HCT116 (cell line): ENCODE measurements around the gene NSUN7. TPM values are rescaled to one million over a fixed set of nuclear protein-coding genes. Genes with fewer than 3 reads are reported as not detected.

ENCODE experiments used
- ATAC-seq: fragments of 200-7000 bp; cut with Tn5 transposase; 2 replicates; pipeline ENCODE4 v1.9.1; 2020; ENCODE audit warnings: mild to moderate bottlenecking, moderate library complexity
- BruUV-seq: library from RNA; stranded (reverse); fragments of 400-500 nt; replicated peaks from 2 replicates; lab custom pipeline; 2021; lab: Mats Ljungman, UMichigan
- CTCF ChIA-PET: fragments of 300-600 bp; sonication (Branson Sonifier 250); formaldehyde crosslinking; loops from one replicate; lab custom pipeline; 2021; ENCODE audit warnings: antibody characterized with exemption; lab: Charles Lee
- POLR2A ChIA-PET: fragments of 300-600, 350-600 bp; sonication (Branson Sonifier 250); formaldehyde crosslinking; loops from one replicate; lab custom pipeline; 2021; ENCODE audit warnings: antibody characterized with exemption; lab: Charles Lee
- RAD21 ChIA-PET, 2 experiments: fragments of 300-600 bp; sonication (Branson Sonifier 250); formaldehyde crosslinking; loops; one replicate each; lab custom pipeline; 2023; ENCODE audit warnings: low total read pairs in 2 of 2; ENCODE audit not compliant: uncharacterized antibody in 2 of 2, unreplicated experiment in 2 of 2, low non-redundant PET in 1 of 2; lab: Charles Lee
- DNase-seq: peaks from one replicate; pipeline ENCODE4 v3.0.0-alpha.2; 2010; ENCODE audit warnings: low read depth, low spot score
- H2AFZ ChIP-seq: fragments of 200-600 bp; shearing (Covaris generic), sonication (generic); 2 replicates; pipeline ENCODE4 v1.6.1; 2017; ENCODE audit warnings: low read depth, mixed run types, mixed read lengths, antibody characterized with exemption, low read length; ENCODE audit not compliant: poor library complexity, severe bottlenecking
- H3K27ac ChIP-seq: 2 replicates; pipeline ENCODE4 v1.5.1; 2012; ENCODE audit warnings: low read depth, low read length
- H3K27me3 ChIP-seq: fragments of 200-600 bp; sonication (generic); 2 replicates; pipeline ENCODE4 v1.6.1; 2016; ENCODE audit warnings: mixed run types, low read length, mixed read lengths; ENCODE audit not compliant: insufficient read depth
- H3K36me3 ChIP-seq, 2 experiments: fragments of 200-500 bp in 1 of 2; fragments of 200-600 bp in 1 of 2; sonication (Bioruptor generic) in 1 of 2; sonication (generic) in 1 of 2; 2 replicates each; pipeline versions ENCODE4 v1.5.1 to v1.6.1; 2014 to 2016; ENCODE audit warnings: low read length in 2 of 2, inconsistent platforms in 1 of 2, mixed read lengths in 1 of 2, mixed run types in 1 of 2; ENCODE audit not compliant: insufficient read depth in 2 of 2, control insufficient read depth in 1 of 2
- H3K4me1 ChIP-seq, 2 experiments: fragments of 200-600 bp in 1 of 2; sonication (generic) in 1 of 2; 2 replicates each; pipeline versions ENCODE4 v1.5.1 to v1.6.1; 2012 to 2017; ENCODE audit warnings: low read length in 2 of 2, inconsistent platforms in 1 of 2, mild to moderate bottlenecking in 1 of 2, mixed read lengths in 1 of 2, mixed run types in 1 of 2, moderate library complexity in 1 of 2; ENCODE audit not compliant: insufficient read depth in 2 of 2, control insufficient read depth in 1 of 2
- H3K4me2 ChIP-seq: fragments of 200-600 bp; sonication (generic); 2 replicates; pipeline ENCODE4 v1.6.1; 2017; ENCODE audit warnings: mixed run types, low read length, mixed read lengths
- H3K4me3 ChIP-seq, 2 experiments: fragments of 200-600 bp in 1 of 2; sonication (generic) in 1 of 2; replicated peaks in 1 of 2; 2 replicates each; pipeline ENCODE4 v1.5.1; 2011 to 2016; ENCODE audit warnings: low read length in 2 of 2, control low read depth in 1 of 2, low read depth in 1 of 2, mild to moderate bottlenecking in 1 of 2, mixed read lengths in 1 of 2, mixed run types in 1 of 2
- H3K79me2 ChIP-seq: fragments of 200-600 bp; sonication (generic); 2 replicates; pipeline ENCODE4 v1.6.1; 2017; ENCODE audit warnings: mild to moderate bottlenecking, mixed run types, low read length, moderate library complexity, mixed read lengths; ENCODE audit not compliant: insufficient read depth
- H3K9ac ChIP-seq: fragments of 200-600 bp; sonication (generic); 2 replicates; pipeline ENCODE4 v1.6.1; 2016; ENCODE audit warnings: low read length, mixed read lengths
- H3K9me2 ChIP-seq: fragments of 200-600 bp; sonication (generic), shearing (Covaris generic); 2 replicates; pipeline ENCODE4 v1.6.1; 2017; ENCODE audit warnings: mixed run types, mild to moderate bottlenecking, moderate library complexity; ENCODE audit not compliant: insufficient read depth
- H3K9me3 ChIP-seq, 2 experiments: fragments of 200-500 bp in 1 of 2; fragments of 200-600 bp in 1 of 2; sonication (Bioruptor generic) in 1 of 2; sonication (generic) in 1 of 2; 2 replicates each; pipeline ENCODE4 v1.6.1; 2014 to 2017; ENCODE audit warnings: low read length in 2 of 2, mixed read lengths in 2 of 2, inconsistent platforms in 1 of 2, low read depth in 1 of 2, mild to moderate bottlenecking in 1 of 2, mixed run types in 1 of 2, moderate library complexity in 1 of 2; ENCODE audit not compliant: control insufficient read depth in 1 of 2, insufficient read depth in 1 of 2
- H4K20me1 ChIP-seq: fragments of 200-600 bp; sonication (generic), shearing (Covaris generic); 2 replicates; pipeline ENCODE4 v1.6.1; 2017; ENCODE audit warnings: mixed run types, mild to moderate bottlenecking, moderate library complexity; ENCODE audit not compliant: insufficient read depth
- CEBPB ChIP-seq: IDR thresholded peaks from 2 replicates; pipeline ENCODE4 v1.6.1; 2012; ENCODE audit warnings: low read depth
- EGR1 ChIP-seq: IDR thresholded peaks from 2 replicates; pipeline ENCODE4 v1.6.1; 2012; ENCODE audit warnings: low read depth
- ELF1 ChIP-seq: IDR thresholded peaks from 2 replicates; pipeline ENCODE4 v1.6.1; 2012; ENCODE audit warnings: low read depth, borderline replicate concordance
- EZH2 ChIP-seq: fragments of 200-600 bp; sonication (generic); IDR thresholded peaks from 2 replicates; pipeline ENCODE4 v1.6.1; 2017; ENCODE audit warnings: antibody characterized with exemption, mixed run types
- EZH2phosphoT487 ChIP-seq: fragments of 200-600 bp; IDR thresholded peaks from 2 replicates; pipeline ENCODE4 v1.6.1; 2018; ENCODE audit warnings: antibody characterized with exemption, borderline replicate concordance
- FOSL1 ChIP-seq: IDR thresholded peaks from 2 replicates; pipeline ENCODE4 v1.6.1; 2012; ENCODE audit warnings: low read depth
- POLR2A ChIP-seq: IDR thresholded peaks from 2 replicates; pipeline ENCODE4 v1.7.0; 2011; ENCODE audit warnings: borderline replicate concordance; ENCODE audit not compliant: insufficient read depth, insufficient read length; ENCODE audit errors: extremely low read depth
- POLR2AphosphoS5 ChIP-seq: IDR thresholded peaks from 2 replicates; pipeline ENCODE4 v1.6.1; 2011; ENCODE audit warnings: mild to moderate bottlenecking, low read depth, low read length, moderate library complexity
- SRF ChIP-seq: IDR thresholded peaks from 2 replicates; pipeline ENCODE4 v1.6.1; 2012; ENCODE audit warnings: low read depth
- TCF7L2 ChIP-seq: IDR thresholded peaks from 2 replicates; pipeline ENCODE4 v1.7.0; 2011; ENCODE audit warnings: borderline replicate concordance, inconsistent platforms; ENCODE audit not compliant: insufficient read depth, insufficient read length; ENCODE audit errors: extremely low read depth
- YY1 ChIP-seq: IDR thresholded peaks from 2 replicates; pipeline ENCODE4 v1.6.1; 2011; ENCODE audit warnings: low read length, low read depth, moderate library complexity, mild to moderate bottlenecking; ENCODE audit not compliant: insufficient replicate concordance; ENCODE audit errors: extremely low read depth
- ZFX ChIP-seq: fragments of 450-650 bp; IDR thresholded peaks from 2 replicates; pipeline ENCODE4 v1.6.1; 2017
- intact Hi-C: fragments of 100-400 bp; cut with micrococcal nuclease; formaldehyde crosslinking; loops from 2 replicates; pipeline ENCODE4 v1.10.0; 2022
- total RNA-seq: library from RNA; stranded (reverse); gene quantifications from one replicate; pipeline ENCODE4 v1.2.1, GENCODE V29; 2021; ENCODE audit not compliant: unreplicated experiment
- TF ChIP-seq, protein P1 (sequence below): IDR thresholded peaks from 2 replicates; pipeline ENCODE4 v1.6.1; 2012
- TF ChIP-seq, protein P2 (sequence below): IDR thresholded peaks from 2 replicates; pipeline ENCODE4 v1.6.1; 2012
- TF ChIP-seq, protein P3 (sequence below), 3 experiments: fragments of 200-600 bp in 1 of 3; sonication (generic) in 1 of 3; IDR thresholded peaks in 2 of 3; conservative IDR thresholded peaks in 1 of 3; 2 replicates each; pipeline ENCODE4 v1.5.1; 2012 to 2017; ENCODE audit warnings: low read depth in 2 of 3, low read length in 2 of 3, antibody characterized with exemption in 1 of 3, borderline replicate concordance in 1 of 3, control low read depth in 1 of 3, mild to moderate bottlenecking in 1 of 3, mixed read lengths in 1 of 3, mixed run types in 1 of 3, moderate library complexity in 1 of 3; ENCODE audit not compliant: insufficient read depth in 1 of 3

The NSUN7 gene
- total RNA-seq, 1 experiment from 2014 or later = 0.07 TPM

DNA sequence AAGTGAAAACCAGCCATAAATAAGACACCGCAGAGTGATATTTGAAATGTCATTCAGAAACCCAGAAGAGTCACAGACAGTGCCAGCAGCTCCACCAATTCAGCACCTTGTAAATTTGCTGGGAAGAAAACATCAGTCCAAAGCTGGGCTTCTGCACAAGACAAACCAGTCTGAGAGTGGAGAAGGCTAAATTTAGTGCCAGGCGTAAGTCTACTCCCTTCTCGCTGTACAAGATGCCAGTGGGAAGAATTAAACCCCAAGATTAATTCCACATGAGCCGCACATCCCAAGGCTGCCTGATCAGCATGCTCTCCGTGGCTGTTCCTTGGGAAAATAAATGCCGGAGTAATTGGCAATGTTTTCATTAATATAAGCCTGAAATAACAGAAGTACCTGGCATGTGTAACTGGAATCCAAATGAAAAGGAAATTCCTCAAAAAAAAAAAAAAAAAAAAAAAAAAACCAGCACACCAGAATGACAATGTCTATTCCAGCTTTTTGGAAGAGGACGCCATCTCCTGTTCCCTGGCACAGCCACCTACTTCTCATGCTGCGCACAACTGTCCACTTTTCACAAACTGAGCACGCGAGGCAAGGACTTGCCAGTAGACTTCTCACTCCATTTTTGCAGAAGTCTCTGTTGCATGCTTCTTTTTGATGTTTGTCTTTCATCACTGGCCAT, 95.5 kb downstream of the NSUN7 start:
- ChIA-PET POLR2A (no interaction called here), CTCF (no interaction called here), RAD21 (no interaction called here)
- Histone ChIP-seq H3K9me2 (no peaks in the 10 kb centered on the region), H3K36me3 (no peaks in the 10 kb centered on the region), H2AFZ (no peak overlapping the region), H3K27ac (no peak overlapping the region), H3K79me2 (no peaks in the 10 kb centered on the region; the same call in 1 of the 2 replicates), H3K4me2 (no peak overlapping the region), H3K4me1 (peaks cover 4 to 11% of the 10 kb centered on the region in 2 experiments; a peak in 3 of 4 replicates), H3K9me3 (no peaks in the 10 kb centered on the region), H3K9ac (no peak overlapping the region), H4K20me1 (no peaks in the 10 kb centered on the region), H3K27me3 (no peaks in the 10 kb centered on the region), H3K4me3 (no peak overlapping the region)
- no TSS peak for BruUV-seq
- DNase-seq = no peak
- intact Hi-C loops = no loop called here
- TF ChIP-seq, protein P1, sequence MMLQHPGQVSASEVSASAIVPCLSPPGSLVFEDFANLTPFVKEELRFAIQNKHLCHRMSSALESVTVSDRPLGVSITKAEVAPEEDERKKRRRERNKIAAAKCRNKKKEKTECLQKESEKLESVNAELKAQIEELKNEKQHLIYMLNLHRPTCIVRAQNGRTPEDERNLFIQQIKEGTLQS = no peak
- TF ChIP-seq TCF7L2 (no peak), EZH2phosphoT487 (no peak), POLR2A (no peak), CEBPB (no peak), ELF1 (no peak), POLR2AphosphoS5 (no peak), FOSL1 (no peak), SRF (no peak), YY1 (no peak), ZFX (no peak), EGR1 (no peak), EZH2 (no peak)
- TF ChIP-seq, protein P2, sequence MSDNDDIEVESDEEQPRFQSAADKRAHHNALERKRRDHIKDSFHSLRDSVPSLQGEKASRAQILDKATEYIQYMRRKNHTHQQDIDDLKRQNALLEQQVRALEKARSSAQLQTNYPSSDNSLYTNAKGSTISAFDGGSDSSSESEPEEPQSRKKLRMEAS = no peak
- TF ChIP-seq, protein P3, sequence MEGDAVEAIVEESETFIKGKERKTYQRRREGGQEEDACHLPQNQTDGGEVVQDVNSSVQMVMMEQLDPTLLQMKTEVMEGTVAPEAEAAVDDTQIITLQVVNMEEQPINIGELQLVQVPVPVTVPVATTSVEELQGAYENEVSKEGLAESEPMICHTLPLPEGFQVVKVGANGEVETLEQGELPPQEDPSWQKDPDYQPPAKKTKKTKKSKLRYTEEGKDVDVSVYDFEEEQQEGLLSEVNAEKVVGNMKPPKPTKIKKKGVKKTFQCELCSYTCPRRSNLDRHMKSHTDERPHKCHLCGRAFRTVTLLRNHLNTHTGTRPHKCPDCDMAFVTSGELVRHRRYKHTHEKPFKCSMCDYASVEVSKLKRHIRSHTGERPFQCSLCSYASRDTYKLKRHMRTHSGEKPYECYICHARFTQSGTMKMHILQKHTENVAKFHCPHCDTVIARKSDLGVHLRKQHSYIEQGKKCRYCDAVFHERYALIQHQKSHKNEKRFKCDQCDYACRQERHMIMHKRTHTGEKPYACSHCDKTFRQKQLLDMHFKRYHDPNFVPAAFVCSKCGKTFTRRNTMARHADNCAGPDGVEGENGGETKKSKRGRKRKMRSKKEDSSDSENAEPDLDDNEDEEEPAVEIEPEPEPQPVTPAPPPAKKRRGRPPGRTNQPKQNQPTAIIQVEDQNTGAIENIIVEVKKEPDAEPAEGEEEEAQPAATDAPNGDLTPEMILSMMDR (IDR thresholded peaks at IDR 0.05 in 2 of 3, conservative IDR thresholded peaks at IDR 0.05 in 1 of 3; ENCODE audit: borderline replicate concordance in 1 of 3, insufficient read depth in 1 of 3, low read depth in 2 of 3, low read length in 2 of 3) = no peak
- no peak for ATAC-seq
